IMR-90 (cell line): ENCODE data around the gene PLA2G4D.

Source experiments
- FOS ChIP-seq: fragments of 150-350 bp; IDR thresholded peaks from 2 replicates; pipeline ENCODE4 v1.6.1; 2016; ENCODE audit warnings: low read depth, low read length
- MAFK ChIP-seq: IDR thresholded peaks from 2 replicates; pipeline ENCODE4 v1.6.1; 2012; ENCODE audit warnings: low read depth, low read length, improper control_type of control experiment
- MAZ ChIP-seq: IDR thresholded peaks from 2 replicates; pipeline ENCODE4 v1.6.1; 2012; ENCODE audit warnings: low read depth, mild to moderate bottlenecking, low read length, improper control_type of control experiment, moderate library complexity, borderline replicate concordance
- POLR2A ChIP-seq: IDR thresholded peaks from 2 replicates; pipeline ENCODE4 v1.6.1; 2012; ENCODE audit warnings: mild to moderate bottlenecking, low read depth, low read length
- RAD21 ChIP-seq: IDR thresholded peaks from 2 replicates; pipeline ENCODE4 v1.6.1; 2012; ENCODE audit warnings: low read length, improper control_type of control experiment
- RCOR1 ChIP-seq: IDR thresholded peaks from 2 replicates; pipeline ENCODE4 v1.6.1; 2012; ENCODE audit warnings: mild to moderate bottlenecking, low read length, improper control_type of control experiment; ENCODE audit not compliant: insufficient replicate concordance
- RFX5 ChIP-seq: IDR thresholded peaks from 2 replicates; pipeline ENCODE4 v1.8.0; 2012; ENCODE audit warnings: low read depth, mild to moderate bottlenecking, low read length, moderate library complexity
- SMC3 ChIP-seq: fragments of 150-350 bp; IDR thresholded peaks from 2 replicates; pipeline ENCODE4 v1.6.1; 2016; ENCODE audit warnings: low read depth, mild to moderate bottlenecking, antibody characterized with exemption, low read length, moderate library complexity
- TF ChIP-seq, protein P1 (sequence below): conservative IDR thresholded peaks from 2 replicates; pipeline ENCODE4 v1.5.1; 2012; ENCODE audit warnings: mild to moderate bottlenecking, low read depth, low read length, improper control_type of control experiment
- TF ChIP-seq, protein P2 (sequence below): fragments of 150-350 bp; IDR thresholded peaks from 2 replicates; pipeline ENCODE4 v1.6.1; 2017; ENCODE audit warnings: mild to moderate bottlenecking, antibody characterized with exemption, low read length, low read depth

GRCh38 chr15:42108189-42108588, 13.8 kb upstream of the PLA2G4D start:
- TF ChIP-seq FOS (no peak), SMC3 (no peak), RFX5 (no peak), POLR2A (no peak), MAZ (no peak), RCOR1 (no peak), MAFK (no peak), RAD21 (no peak)
- TF ChIP-seq, protein P1, sequence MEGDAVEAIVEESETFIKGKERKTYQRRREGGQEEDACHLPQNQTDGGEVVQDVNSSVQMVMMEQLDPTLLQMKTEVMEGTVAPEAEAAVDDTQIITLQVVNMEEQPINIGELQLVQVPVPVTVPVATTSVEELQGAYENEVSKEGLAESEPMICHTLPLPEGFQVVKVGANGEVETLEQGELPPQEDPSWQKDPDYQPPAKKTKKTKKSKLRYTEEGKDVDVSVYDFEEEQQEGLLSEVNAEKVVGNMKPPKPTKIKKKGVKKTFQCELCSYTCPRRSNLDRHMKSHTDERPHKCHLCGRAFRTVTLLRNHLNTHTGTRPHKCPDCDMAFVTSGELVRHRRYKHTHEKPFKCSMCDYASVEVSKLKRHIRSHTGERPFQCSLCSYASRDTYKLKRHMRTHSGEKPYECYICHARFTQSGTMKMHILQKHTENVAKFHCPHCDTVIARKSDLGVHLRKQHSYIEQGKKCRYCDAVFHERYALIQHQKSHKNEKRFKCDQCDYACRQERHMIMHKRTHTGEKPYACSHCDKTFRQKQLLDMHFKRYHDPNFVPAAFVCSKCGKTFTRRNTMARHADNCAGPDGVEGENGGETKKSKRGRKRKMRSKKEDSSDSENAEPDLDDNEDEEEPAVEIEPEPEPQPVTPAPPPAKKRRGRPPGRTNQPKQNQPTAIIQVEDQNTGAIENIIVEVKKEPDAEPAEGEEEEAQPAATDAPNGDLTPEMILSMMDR: no peak
- TF ChIP-seq, protein P2, sequence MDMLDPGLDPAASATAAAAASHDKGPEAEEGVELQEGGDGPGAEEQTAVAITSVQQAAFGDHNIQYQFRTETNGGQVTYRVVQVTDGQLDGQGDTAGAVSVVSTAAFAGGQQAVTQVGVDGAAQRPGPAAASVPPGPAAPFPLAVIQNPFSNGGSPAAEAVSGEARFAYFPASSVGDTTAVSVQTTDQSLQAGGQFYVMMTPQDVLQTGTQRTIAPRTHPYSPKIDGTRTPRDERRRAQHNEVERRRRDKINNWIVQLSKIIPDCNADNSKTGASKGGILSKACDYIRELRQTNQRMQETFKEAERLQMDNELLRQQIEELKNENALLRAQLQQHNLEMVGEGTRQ: no peak
